Transverse colon (tissue), 4 donors: ENCODE results near the gene METTL17. TPM values are rescaled to one million over a fixed set of nuclear protein-coding genes. Genes with fewer than 3 reads are reported as not detected.

Source experiments
- DNase-seq: peaks from one replicate; pipeline ENCODE4 v3.0.0-alpha.2; 2019
- H3K27ac ChIP-seq, 4 donors: fragments of 200-600 bp; sonication (generic); 2 replicates each; pipeline ENCODE4 v1.5.1; 2016 to 2018; ENCODE audit warnings: inconsistent platforms in 4 of 4
- H3K27me3 ChIP-seq: fragments of 200-600 bp; sonication (generic); 2 replicates; pipeline ENCODE4 v1.5.1; 2017; ENCODE audit warnings: inconsistent platforms
- H3K36me3 ChIP-seq, 4 donors: fragments of 200-600 bp; sonication (generic); 2 replicates each; pipeline ENCODE4 v1.5.1; 2017 to 2019; ENCODE audit warnings: inconsistent platforms in 4 of 4
- H3K4me1 ChIP-seq, 4 donors: fragments of 200-600 bp; sonication (generic); 2 replicates each; pipeline ENCODE4 v1.5.1; 2017 to 2020; ENCODE audit warnings: inconsistent platforms in 4 of 4
- H3K4me3 ChIP-seq, 4 donors: fragments of 200-600 bp; sonication (generic); 1 replicate in 1 of 4; 2 replicates in 3 of 4; pipeline versions ENCODE4 v1.5.1 to v1.6.1; 2017 to 2019; ENCODE audit warnings: inconsistent platforms in 4 of 4
- H3K9me3 ChIP-seq, 2 donors: fragments of 200-600 bp; sonication (generic); 2 replicates each; pipeline ENCODE4 v1.5.1; 2017 to 2019; ENCODE audit warnings: inconsistent platforms in 2 of 2
- CTCF ChIP-seq, 5 experiments: fragments of 200-600 bp in 3 of 5; fragments of 450-650 bp in 2 of 5; sonication (generic) in 3 of 5; IDR thresholded peaks; 1 replicate in 2 of 5; 2 replicates in 3 of 5; pipeline ENCODE4 v1.5.1; 2016 to 2017; ENCODE audit warnings: antibody characterized with exemption in 5 of 5, inconsistent platforms in 3 of 5, mild to moderate bottlenecking in 2 of 5, moderate library complexity in 1 of 5
- EP300 ChIP-seq: sonication (generic); formaldehyde crosslinking; IDR thresholded peaks from one replicate; pipeline ENCODE4 v1.6.1; 2017; ENCODE audit warnings: antibody characterized with exemption, low read depth
- POLR2A ChIP-seq: fragments of 450-650 bp; IDR thresholded peaks from one replicate; pipeline ENCODE4 v1.6.1; 2016; ENCODE audit warnings: antibody characterized with exemption, mild to moderate bottlenecking, moderate library complexity
- POLR2AphosphoS5 ChIP-seq, 3 donors: sonication (generic); formaldehyde crosslinking; IDR thresholded peaks; one replicate each; pipeline ENCODE4 v1.6.1; 2016; ENCODE audit warnings: antibody characterized with exemption in 3 of 3
- WGBS, 2 donors: methylation state at CpG; one replicate each; pipeline ENCODE4 v1.1.5; 2018; ENCODE audit warnings: low coverage in 1 of 2; 5-methylcytosine and 5-hydroxymethylcytosine counted together
- in situ Hi-C, 4 donors: fragments of 200-750 bp; cut with MboI; loops; one replicate each; pipeline versions ENCODE4 v1.15.0 to v1.15.1; 2017; ENCODE audit warnings: low sequenced_read_pairs in 3 of 4, low pct_ligation_motif_present in 1 of 4, low pct_unique_long_range_greater_than_20kb in 1 of 4
- intact Hi-C: fragments of 100-400 bp; cut with DNase I; formaldehyde crosslinking; loops from one replicate; pipeline ENCODE4 v1.15.1; 2023; ENCODE audit warnings: low total_unique reads
- total RNA-seq, 4 donors: library from RNA; depleted of rRNA; stranded (reverse); fragments of >200 nt; gene quantifications; one replicate each; pipeline ENCODE4 v1.1.0, GENCODE V29; 2016

METTL17 gene
- total RNA-seq, 4 donors from 2014 or later: 74.8 to 124 (median 108) TPM

GRCh38 chr14:21023174-21023573, 33.4 kb downstream of the METTL17 start:
- H3K4me3 ChIP-seq: peak overlapping the region in 2 of 4 donors; percentile 71 to 90
- peak overlapping the region; percentile 84 to 93 (median 91) for H3K27ac ChIP-seq
- H3K9me3 ChIP-seq: no peaks in the 10 kb centered on the region
- no peak for DNase-seq
- 50 to 62% methylated on average over 4 to 7 of the region's 7 CpGs for WGBS, 2 donors
- no peaks in the 10 kb centered on the region for H3K27me3 ChIP-seq
- in situ Hi-C loops (no loop called here), intact Hi-C loops (no loop called here)
- TF ChIP-seq EP300 (no peak), POLR2AphosphoS5 (IDR thresholded peaks at IDR 0.05) (no peak), CTCF (IDR thresholded peaks at IDR 0.05) (no peak), POLR2A (no peak)
- peaks cover 0 to 18% (median 3%) of the 10 kb centered on the region in 4 donors for H3K36me3 ChIP-seq
- H3K4me1 ChIP-seq: peaks cover 10 to 32% (median 20%) of the 10 kb centered on the region in 4 donors

DNA sequence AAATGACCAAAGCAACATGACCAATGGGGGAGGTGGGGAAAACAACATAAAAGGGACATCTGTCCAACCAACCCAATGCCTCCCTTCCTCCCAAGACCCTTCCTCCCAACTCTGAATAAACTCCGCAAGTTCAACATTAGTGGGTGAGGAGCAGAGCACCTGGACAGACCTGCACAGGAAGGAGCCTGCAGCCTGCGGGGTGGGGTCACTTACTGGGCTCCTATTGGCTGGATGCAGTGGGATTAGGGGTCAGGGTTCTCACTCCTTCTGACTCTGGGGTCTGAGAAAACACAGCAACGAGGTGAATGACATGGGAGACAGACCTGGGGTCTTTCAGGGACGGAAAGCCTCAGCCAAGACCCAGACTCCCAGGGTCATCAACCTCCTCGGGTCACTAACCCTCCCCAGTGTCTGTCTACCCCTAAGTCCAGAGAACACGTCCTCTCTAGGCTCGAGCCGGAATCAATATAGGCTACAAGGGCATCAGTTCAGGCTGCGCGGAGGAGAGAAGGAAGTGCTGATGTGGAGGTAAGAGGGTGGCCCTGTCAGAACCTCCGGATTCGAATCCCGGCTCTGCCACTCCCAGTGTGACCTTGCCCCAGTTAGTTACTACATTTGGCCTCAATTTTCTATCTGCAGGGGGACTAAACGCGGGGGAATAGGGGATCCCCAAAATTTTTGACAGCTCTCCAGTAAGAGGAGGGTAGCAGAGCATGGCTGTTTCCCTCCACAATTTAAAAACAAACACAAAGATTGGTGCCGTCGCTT, 34.2 kb downstream of the METTL17 start:
- H3K36me3 ChIP-seq: peaks cover 0 to 16% (median 3%) of the 10 kb centered on the region in 4 donors
- WGBS, 2 donors: 0 to 9% methylated on average over 2 to 17 of the region's 17 CpGs
- H3K9me3 ChIP-seq: no peaks in the 10 kb centered on the region
- no peaks in the 10 kb centered on the region for H3K27me3 ChIP-seq
- peak; percentile 47 for DNase-seq
- H3K4me1 ChIP-seq: peaks cover 10 to 32% (median 20%) of the 10 kb centered on the region in 4 donors
- intact Hi-C loops (no loop called here), in situ Hi-C loops (no loop called here)
- H3K4me3 ChIP-seq: peak overlapping the region; percentile 61 to 90 (median 76)
- peak overlapping the region; percentile 84 to 93 (median 91) for H3K27ac ChIP-seq
- TF ChIP-seq POLR2A (no peak), EP300 (no peak), CTCF (IDR thresholded peaks at IDR 0.05) (no peak)

DNA sequence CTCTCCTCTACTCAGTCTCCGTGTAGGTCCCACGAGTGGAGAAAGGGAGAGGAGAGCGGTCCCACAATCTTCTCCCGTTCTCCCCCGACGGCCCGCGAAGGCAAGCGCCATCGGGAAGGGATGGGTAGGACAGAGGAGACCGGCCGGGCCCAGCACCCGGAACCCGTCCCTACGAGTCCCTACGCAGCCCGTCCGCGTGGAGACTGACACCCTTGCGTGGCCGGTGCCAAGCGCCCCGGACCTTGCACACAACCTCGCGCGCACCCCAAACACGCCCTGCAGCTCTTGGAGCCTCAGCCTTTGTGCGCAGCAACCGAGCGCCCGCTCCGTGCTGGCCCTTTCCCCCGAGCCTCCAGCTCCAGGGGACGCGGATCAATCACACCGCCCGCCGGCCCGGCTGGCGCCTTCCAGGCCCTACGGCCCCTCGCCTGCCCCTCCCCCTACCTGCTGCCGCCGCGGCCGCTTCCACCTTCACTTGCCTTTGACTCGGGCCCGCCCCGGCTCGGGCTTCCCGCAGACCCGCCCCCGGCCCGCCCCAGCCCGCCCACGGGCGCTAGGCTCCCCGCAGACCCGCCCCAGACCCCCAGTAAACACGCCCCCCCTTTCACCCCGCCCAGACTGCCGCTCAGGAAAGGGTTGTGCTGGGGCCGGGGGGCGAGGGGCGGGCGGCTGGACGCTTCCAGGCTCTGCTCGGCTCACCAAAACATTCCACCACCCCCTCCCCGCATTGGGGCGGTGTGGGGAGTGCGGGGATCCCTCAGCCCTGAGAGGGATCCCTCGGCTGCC, 35.0 kb downstream of the METTL17 start, which contains the start of gene NDRG2:
Gene NDRG2 (minus strand): TSS at position 477 of the 786 bp plus-strand sequence. CDS start 1,746 bp downstream, outside the sequence.
- TF ChIP-seq POLR2AphosphoS5 (IDR thresholded peaks at IDR 0.05): peak; percentile 61 to 73 (median 69)
- peak; percentile 67 for TF ChIP-seq POLR2A
- no peak for TF ChIP-seq CTCF (IDR thresholded peaks at IDR 0.05)
- Histone ChIP-seq H3K27me3 (no peaks in the 10 kb centered on the region), H3K36me3 (peaks cover 0 to 8% (median 3%) of the 10 kb centered on the region in 4 donors), H3K4me3 (peak within 1 kb of the TSS; percentile 61 to 90 (median 76)), H3K9me3 (no peaks in the 10 kb centered on the region), H3K27ac (peak within 1 kb of the TSS; percentile 84 to 93 (median 91)), H3K4me1 (peaks cover 10 to 32% (median 20%) of the 10 kb centered on the region in 4 donors)
- 3 to 7% methylated on average over 12 to 53 of the region's 72 CpGs for WGBS, 2 donors
- intact Hi-C loops (no loop called here), in situ Hi-C loops (no loop called here)
- DNase-seq: peak; percentile 90
